ENCODE measurements around the gene MAGI2. TPM values are rescaled to one million over a fixed set of nuclear protein-coding genes. Genes with fewer than 3 reads are reported as not detected.

The MAGI2 gene
- total and polyA plus RNA-seq, 2 of the 13 experiments (the other 11 are each of a cell fraction or from before 2014, with no cell fraction given) = 1.5 to 3.8 TPM

DNA sequence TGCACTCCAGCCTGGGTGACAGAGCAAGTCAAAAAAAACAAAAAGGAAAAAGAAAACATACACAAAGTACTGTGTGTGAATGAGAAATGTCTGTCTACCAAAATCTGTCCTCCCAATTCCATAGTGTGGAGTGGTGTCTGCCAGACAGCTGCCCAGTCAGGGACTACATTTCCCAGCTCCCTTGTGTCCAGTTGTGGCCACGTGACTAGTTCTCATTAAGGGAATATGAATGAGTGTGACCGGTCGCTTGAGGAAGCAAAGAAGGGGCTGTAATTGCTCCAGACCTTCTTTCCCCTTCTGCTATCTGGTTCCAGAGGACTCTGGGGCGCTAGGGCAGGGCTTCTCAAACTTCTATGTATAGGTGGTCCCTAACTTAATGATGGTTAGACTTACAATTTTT is 1450.8 kb downstream of the MAGI2 start:
- TF ChIP-seq ZNF143 (CRISPR knock-in tag; IDR thresholded peaks at IDR 0.05) (peak; percentile 65), ZNF343 (CRISPR knock-in tag; IDR thresholded peaks at IDR 0.05) (no peak), ZNF468 (CRISPR knock-in tag; IDR thresholded peaks at IDR 0.05) (no peak), ZNF800 (CRISPR knock-in tag; IDR thresholded peaks at IDR 0.05) (no peak), ZNF331 (CRISPR knock-in tag; IDR thresholded peaks at IDR 0.05) (no peak), THAP11 (CRISPR knock-in tag; IDR thresholded peaks at IDR 0.05) (peak; percentile 67), STAG1 (CRISPR knock-in tag; IDR thresholded peaks at IDR 0.05) (no peak), CEBPB (IDR thresholded peaks at IDR 0.05; ENCODE audit: borderline replicate concordance, low read depth, low read length) (no peak), ZNF138 (CRISPR knock-in tag; IDR thresholded peaks at IDR 0.05; ENCODE audit: low read depth) (no peak), ZFP36L1 (CRISPR knock-in tag; IDR thresholded peaks at IDR 0.05) (no peak), ZFP36 (IDR thresholded peaks at IDR 0.05; ENCODE audit: borderline replicate concordance, low read depth, low read length, partially characterized antibody) (no peak)
- TF ChIP-seq, protein P1, sequence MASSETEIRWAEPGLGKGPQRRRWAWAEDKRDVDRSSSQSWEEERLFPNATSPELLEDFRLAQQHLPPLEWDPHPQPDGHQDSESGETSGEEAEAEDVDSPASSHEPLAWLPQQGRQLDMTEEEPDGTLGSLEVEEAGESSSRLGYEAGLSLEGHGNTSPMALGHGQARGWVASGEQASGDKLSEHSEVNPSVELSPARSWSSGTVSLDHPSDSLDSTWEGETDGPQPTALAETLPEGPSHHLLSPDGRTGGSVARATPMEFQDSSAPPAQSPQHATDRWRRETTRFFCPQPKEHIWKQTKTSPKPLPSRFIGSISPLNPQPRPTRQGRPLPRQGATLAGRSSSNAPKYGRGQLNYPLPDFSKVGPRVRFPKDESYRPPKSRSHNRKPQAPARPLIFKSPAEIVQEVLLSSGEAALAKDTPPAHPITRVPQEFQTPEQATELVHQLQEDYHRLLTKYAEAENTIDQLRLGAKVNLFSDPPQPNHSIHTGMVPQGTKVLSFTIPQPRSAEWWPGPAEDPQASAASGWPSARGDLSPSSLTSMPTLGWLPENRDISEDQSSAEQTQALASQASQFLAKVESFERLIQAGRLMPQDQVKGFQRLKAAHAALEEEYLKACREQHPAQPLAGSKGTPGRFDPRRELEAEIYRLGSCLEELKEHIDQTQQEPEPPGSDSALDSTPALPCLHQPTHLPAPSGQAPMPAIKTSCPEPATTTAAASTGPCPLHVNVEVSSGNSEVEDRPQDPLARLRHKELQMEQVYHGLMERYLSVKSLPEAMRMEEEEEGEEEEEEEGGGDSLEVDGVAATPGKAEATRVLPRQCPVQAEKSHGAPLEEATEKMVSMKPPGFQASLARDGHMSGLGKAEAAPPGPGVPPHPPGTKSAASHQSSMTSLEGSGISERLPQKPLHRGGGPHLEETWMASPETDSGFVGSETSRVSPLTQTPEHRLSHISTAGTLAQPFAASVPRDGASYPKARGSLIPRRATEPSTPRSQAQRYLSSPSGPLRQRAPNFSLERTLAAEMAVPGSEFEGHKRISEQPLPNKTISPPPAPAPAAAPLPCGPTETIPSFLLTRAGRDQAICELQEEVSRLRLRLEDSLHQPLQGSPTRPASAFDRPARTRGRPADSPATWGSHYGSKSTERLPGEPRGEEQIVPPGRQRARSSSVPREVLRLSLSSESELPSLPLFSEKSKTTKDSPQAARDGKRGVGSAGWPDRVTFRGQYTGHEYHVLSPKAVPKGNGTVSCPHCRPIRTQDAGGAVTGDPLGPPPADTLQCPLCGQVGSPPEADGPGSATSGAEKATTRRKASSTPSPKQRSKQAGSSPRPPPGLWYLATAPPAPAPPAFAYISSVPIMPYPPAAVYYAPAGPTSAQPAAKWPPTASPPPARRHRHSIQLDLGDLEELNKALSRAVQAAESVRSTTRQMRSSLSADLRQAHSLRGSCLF (CRISPR knock-in tag; IDR thresholded peaks at IDR 0.05; ENCODE audit: borderline replicate concordance) = no peak
- in situ Hi-C loops (cut with HindIII; ENCODE audit: extremely low pct_ligation_motif_present, low pct_unique_long_range_greater_than_20kb) = no loop called here

More for the DNA sequence above, 1450.8 kb downstream of the MAGI2 start:
- H3K9me3 ChIP-seq (ENCODE audit: low read length) = no peaks in the 10 kb centered on the region
- no peak overlapping the region for H3K4me3 ChIP-seq (replicated peaks in 1 of 3; ENCODE audit: insufficient read depth in 1 of 3, low read depth in 2 of 3, low read length in 3 of 3)
- H2AFZ ChIP-seq (ENCODE audit: low read length) = no peak overlapping the region
- H3K4me1 ChIP-seq (ENCODE audit: insufficient read depth, low read length) = peaks cover 9% of the 10 kb centered on the region; the same call in 1 of the 2 replicates
- no peaks in the 10 kb centered on the region for H4K20me1 ChIP-seq (ENCODE audit: insufficient read depth, low read length)
- H3K4me2 ChIP-seq (ENCODE audit: low read depth, low read length) = no peak overlapping the region
- no TSS peak for BruUV-seq (replicated peaks)
- 0 out of 5 replicates have a peak, but pooled peaks cover 0 to 3% of the 10 kb centered on the region in 2 experiments for H3K27me3 ChIP-seq (ENCODE audit: control insufficient read depth in 1 of 2, insufficient read depth in 2 of 2, low read length in 2 of 2)
- H3K36me3 ChIP-seq (replicated peaks in 1 of 2; ENCODE audit: control insufficient read depth in 1 of 2, insufficient read depth in 2 of 2, low read length in 2 of 2) = no peaks in the 10 kb centered on the region
- no peak overlapping the region for H3K27ac ChIP-seq (ENCODE audit: extremely low read length, insufficient read depth, low read length)
- FAIRE-seq (no peak), ATAC-seq (no peak), DNase-seq (ENCODE audit: low spot score) (no peak)
- H3K79me2 ChIP-seq (ENCODE audit: insufficient read depth, low read length) = no peaks in the 10 kb centered on the region
- WGBS (ENCODE audit: low lambda C conversion rate) = 53% methylated on average over 4 of the region's 4 CpGs
- H3K9ac ChIP-seq (ENCODE audit: insufficient read depth, low read depth, low read length) = no peak overlapping the region
- ChIA-PET POLR2A (no interaction called here), CTCF (ENCODE audit: low intra/inter-chr PET ratio, low total read pairs) (no interaction called here)
- intact Hi-C loops (cut with micrococcal nuclease; ENCODE audit: unreplicated experiment) = no loop called here
